ENCODE measurements around the gene PURA.

DNA sequence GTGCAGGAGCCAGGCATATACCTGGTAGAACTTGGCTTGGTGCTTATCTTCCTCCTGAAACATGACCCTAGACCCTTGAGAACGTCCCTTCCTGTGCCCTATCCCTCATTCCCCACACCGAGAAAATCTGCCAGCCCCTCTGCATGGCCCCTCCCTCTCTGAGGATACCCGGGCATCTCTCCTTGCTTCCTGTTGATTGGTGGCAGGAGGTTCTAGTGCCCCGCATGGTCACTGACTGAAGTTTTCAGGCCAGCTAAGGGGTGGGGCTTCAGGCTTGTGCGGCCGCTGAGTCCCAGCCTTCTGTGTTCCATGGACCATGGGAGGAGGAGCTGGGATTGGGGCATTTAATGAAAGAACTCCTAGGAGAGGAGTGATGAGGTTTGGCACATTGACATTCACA, 34.6 kb downstream of the PURA start:
- TF ChIP-seq, protein P1, sequence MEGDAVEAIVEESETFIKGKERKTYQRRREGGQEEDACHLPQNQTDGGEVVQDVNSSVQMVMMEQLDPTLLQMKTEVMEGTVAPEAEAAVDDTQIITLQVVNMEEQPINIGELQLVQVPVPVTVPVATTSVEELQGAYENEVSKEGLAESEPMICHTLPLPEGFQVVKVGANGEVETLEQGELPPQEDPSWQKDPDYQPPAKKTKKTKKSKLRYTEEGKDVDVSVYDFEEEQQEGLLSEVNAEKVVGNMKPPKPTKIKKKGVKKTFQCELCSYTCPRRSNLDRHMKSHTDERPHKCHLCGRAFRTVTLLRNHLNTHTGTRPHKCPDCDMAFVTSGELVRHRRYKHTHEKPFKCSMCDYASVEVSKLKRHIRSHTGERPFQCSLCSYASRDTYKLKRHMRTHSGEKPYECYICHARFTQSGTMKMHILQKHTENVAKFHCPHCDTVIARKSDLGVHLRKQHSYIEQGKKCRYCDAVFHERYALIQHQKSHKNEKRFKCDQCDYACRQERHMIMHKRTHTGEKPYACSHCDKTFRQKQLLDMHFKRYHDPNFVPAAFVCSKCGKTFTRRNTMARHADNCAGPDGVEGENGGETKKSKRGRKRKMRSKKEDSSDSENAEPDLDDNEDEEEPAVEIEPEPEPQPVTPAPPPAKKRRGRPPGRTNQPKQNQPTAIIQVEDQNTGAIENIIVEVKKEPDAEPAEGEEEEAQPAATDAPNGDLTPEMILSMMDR (IDR thresholded peaks at IDR 0.05): no peak
- TF ChIP-seq POLR2AphosphoS5 (IDR thresholded peaks at IDR 0.05; ENCODE audit: low read depth, low read length) (no peak), TCF7L2 (IDR thresholded peaks at IDR 0.05; ENCODE audit: low read depth, low read length) (no peak), SIN3A (IDR thresholded peaks at IDR 0.05; ENCODE audit: borderline replicate concordance, insufficient read depth, low read depth, low read length) (no peak)

Data from Panc1 (cell line).